ENCODE measurements around the gene RNF149.
"Not testable (repeated sequence)": the region's sequence is repeated elsewhere in the genome, so short reads cannot be mapped to it uniquely, and the experiment has no call there.

The RNF149 gene

GRCh38 chr2:101308432-101309210, at the start of gene RNF149:
Gene RNF149 (minus strand): TSS chr2:101308701. CDS start chr2:101308588, 113 bp downstream.
- peak; percentile 98 for DNase-seq
- in situ Hi-C loops (cut with MboI; ENCODE audit: low pct_unique_long_range_greater_than_20kb, low sequenced_read_pairs): no loop called here

GRCh38 chr2:101357376-101357775, 48.9 kb upstream of the RNF149 start:
- no peak for DNase-seq
- in situ Hi-C loops (cut with MboI; ENCODE audit: low pct_unique_long_range_greater_than_20kb, low sequenced_read_pairs): no loop called here

- in situ Hi-C loops (cut with MboI; ENCODE audit: low pct_unique_long_range_greater_than_20kb, low sequenced_read_pairs): no loop called here
- DNase-seq: no peak
Observed at GRCh38 chr2:101356521-101356920, 48.0 kb upstream of the RNF149 start.

- DNase-seq: no peak
- in situ Hi-C loops (cut with MboI; ENCODE audit: low pct_unique_long_range_greater_than_20kb, low sequenced_read_pairs): no loop called here
Observed at GRCh38 chr2:101356055-101356454, 47.6 kb upstream of the RNF149 start.

GRCh38 chr2:101355401-101356054, 47.0 kb upstream of the RNF149 start:
- in situ Hi-C loops (cut with MboI; ENCODE audit: low pct_unique_long_range_greater_than_20kb, low sequenced_read_pairs): no loop called here
- DNase-seq: no peak

GRCh38 chr2:101354420-101355311, 46.2 kb upstream of the RNF149 start:
- in situ Hi-C loops (cut with MboI; ENCODE audit: low pct_unique_long_range_greater_than_20kb, low sequenced_read_pairs): no loop called here
- no peak for DNase-seq

GRCh38 chr2:101352631-101353030, 44.1 kb upstream of the RNF149 start:
- in situ Hi-C loops (cut with MboI; ENCODE audit: low pct_unique_long_range_greater_than_20kb, low sequenced_read_pairs); DNase-seq: not testable (repeated sequence)

GRCh38 chr2:101351207-101351606, 42.7 kb upstream of the RNF149 start:
- in situ Hi-C loops (cut with MboI; ENCODE audit: low pct_unique_long_range_greater_than_20kb, low sequenced_read_pairs): no loop called here
- no peak for DNase-seq

GRCh38 chr2:101349893-101350662, 41.6 kb upstream of the RNF149 start:
- no peak for DNase-seq
- in situ Hi-C loops (cut with MboI; ENCODE audit: low pct_unique_long_range_greater_than_20kb, low sequenced_read_pairs): no loop called here

GRCh38 chr2:101348883-101349282, 40.4 kb upstream of the RNF149 start:
- in situ Hi-C loops (cut with MboI; ENCODE audit: low pct_unique_long_range_greater_than_20kb, low sequenced_read_pairs): no loop called here
- DNase-seq: no peak

- in situ Hi-C loops (cut with MboI; ENCODE audit: low pct_unique_long_range_greater_than_20kb, low sequenced_read_pairs): no loop called here
- no peak for DNase-seq
Observed at GRCh38 chr2:101346909-101347308, 38.4 kb upstream of the RNF149 start.

GRCh38 chr2:101344137-101344536, 35.6 kb upstream of the RNF149 start:
- DNase-seq: no peak
- in situ Hi-C loops (cut with MboI; ENCODE audit: low pct_unique_long_range_greater_than_20kb, low sequenced_read_pairs): no loop called here

GRCh38 chr2:101342625-101343008, 34.1 kb upstream of the RNF149 start:
- DNase-seq: no peak
- in situ Hi-C loops (cut with MboI; ENCODE audit: low pct_unique_long_range_greater_than_20kb, low sequenced_read_pairs): no loop called here

GRCh38 chr2:101341901-101342624, 33.6 kb upstream of the RNF149 start:
- in situ Hi-C loops (cut with MboI; ENCODE audit: low pct_unique_long_range_greater_than_20kb, low sequenced_read_pairs): no loop called here

GRCh38 chr2:101341421-101341820, 32.9 kb upstream of the RNF149 start:
- DNase-seq: peak; percentile 36
- in situ Hi-C loops (cut with MboI; ENCODE audit: low pct_unique_long_range_greater_than_20kb, low sequenced_read_pairs): no loop called here

More at GRCh38 chr2:101341901-101342624, 33.6 kb upstream of the RNF149 start:
- peak; percentile 83 for DNase-seq

- in situ Hi-C loops (cut with MboI; ENCODE audit: low pct_unique_long_range_greater_than_20kb, low sequenced_read_pairs): no loop called here
Observed at GRCh38 chr2:101340141-101340551, 31.6 kb upstream of the RNF149 start.

GRCh38 chr2:101339266-101339880, 30.9 kb upstream of the RNF149 start:
- in situ Hi-C loops (cut with MboI; ENCODE audit: low pct_unique_long_range_greater_than_20kb, low sequenced_read_pairs): no loop called here

More at GRCh38 chr2:101340141-101340551, 31.6 kb upstream of the RNF149 start:
- peak; percentile 50 for DNase-seq

GRCh38 chr2:101337877-101338276, 29.4 kb upstream of the RNF149 start:
- in situ Hi-C loops (cut with MboI; ENCODE audit: low pct_unique_long_range_greater_than_20kb, low sequenced_read_pairs): no loop called here
- DNase-seq: no peak

More at GRCh38 chr2:101339266-101339880, 30.9 kb upstream of the RNF149 start:
- DNase-seq: no peak
